NCI-H1092 treated with DMSO at 0.1 percent for 48 hours (cell line): ENCODE measurements around the gene RPE.
A peak's percentile ranks its signal among the peaks of the same experiment; 100 is the strongest.

Source experiments
- DNase-seq: peaks from one replicate; lab custom pipeline; 2025; lab: John Stamatoyannopoulos, UW

RPE gene

DNA sequence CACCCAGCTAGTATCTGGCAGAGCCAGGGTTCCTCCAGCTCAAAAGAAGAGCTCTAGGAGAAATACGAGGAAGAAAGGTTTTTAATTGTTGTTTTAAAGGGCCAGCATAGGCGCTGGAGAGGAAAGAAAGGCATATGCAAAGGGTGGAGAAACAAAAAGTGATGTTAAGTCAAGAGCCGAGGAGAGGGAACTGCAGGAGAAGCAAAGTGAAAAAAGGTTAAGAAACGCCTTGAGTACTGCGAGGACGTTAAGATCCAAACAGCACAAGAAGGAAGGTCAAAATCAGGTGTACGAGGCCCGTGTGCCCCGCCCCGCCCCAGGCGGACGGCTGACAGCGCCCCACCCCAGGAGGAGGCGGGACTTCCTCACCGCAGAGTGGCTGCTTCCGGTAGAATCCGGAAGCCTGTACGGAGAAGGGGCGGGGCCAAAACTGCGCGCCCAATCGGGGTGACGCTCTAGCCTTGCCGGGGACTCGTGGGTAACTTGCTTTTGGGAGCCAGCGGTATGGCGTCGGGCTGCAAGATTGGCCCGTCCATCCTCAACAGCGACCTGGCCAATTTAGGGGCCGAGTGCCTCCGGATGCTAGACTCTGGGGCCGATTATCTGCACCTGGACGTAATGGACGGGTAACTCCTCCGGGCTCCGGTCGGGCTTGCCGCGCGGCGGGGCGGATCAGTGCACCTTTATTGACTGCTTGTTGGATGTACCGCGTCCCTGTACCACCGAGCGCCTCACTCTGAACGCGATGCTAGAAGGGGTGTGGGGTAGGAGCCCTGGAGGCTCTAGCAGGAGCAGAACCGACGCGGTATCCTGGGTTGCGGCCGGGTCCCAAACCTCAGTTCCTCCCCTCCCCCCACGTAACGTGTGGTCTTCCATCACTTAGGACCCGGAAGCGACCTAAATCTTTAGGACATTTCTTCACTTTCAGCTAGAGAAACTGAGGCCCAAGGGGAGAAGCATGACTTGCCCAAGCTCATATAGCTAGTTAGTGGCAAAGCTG lies at the start of gene RPE:
Gene RPE (plus strand): TSS at position 481 of the 1,000 bp plus-strand sequence. CDS start 24 bp downstream, at position 505.
- DNase-seq = peak; percentile 88

DNA sequence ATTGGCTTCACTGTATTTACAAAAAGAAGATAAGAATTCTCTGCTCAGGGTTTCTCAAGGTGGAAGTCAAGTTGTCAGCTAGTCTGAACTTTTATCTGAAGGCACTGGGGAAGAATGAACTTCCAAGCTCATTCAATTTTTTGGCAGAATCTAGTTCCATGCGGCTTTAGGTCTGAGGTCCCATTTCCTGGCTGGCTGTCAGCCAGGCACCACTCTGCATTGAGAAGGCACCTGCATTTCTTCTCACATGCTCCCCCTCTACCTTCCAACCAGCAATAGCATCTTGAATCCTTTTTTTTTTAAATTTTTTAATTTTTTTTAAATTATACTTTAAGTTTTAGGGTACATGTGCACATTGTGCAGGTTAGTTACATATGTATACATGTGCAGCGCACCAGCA lies 46.2 kb upstream of the RPE start:
- DNase-seq = no peak

DNA sequence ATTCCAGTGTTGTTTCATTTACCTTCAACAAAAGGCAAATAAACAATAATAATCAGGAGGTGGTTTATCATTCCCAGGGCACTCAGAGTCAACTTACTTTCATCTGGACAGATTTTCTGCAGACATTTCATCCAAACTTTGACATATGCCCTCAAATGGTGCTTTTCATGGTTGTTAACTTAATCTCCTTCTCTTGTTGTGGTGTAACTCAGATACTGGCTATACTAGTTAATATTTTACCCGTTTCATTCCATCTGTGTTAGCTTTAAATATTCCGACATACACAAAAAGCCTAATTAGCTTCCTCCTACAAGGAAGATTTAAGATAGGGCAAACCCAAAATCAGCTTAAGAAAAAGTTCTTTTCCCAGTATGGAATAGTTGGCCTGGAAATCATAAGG lies 44.4 kb upstream of the RPE start:
- DNase-seq = no peak

DNA sequence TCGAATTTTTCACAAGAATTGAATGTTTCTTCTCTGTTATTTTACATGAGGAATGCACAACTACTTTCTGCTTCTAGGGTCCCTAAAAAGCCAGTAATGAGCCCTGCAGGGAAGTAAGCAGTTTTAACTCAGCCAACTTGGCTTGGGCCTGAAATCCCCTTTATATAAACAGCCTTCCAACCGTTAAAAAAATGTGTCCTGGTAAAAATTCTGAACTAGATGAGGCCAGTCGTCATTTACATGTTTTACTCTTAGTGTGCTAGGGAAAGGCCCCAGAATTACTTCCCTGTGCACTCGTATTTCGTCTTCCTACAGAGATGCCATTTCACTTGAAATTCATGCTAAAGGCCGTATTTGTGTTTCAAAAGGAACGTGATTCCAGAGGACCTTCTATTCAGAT lies 42.4 kb upstream of the RPE start:
- no peak for DNase-seq

DNA sequence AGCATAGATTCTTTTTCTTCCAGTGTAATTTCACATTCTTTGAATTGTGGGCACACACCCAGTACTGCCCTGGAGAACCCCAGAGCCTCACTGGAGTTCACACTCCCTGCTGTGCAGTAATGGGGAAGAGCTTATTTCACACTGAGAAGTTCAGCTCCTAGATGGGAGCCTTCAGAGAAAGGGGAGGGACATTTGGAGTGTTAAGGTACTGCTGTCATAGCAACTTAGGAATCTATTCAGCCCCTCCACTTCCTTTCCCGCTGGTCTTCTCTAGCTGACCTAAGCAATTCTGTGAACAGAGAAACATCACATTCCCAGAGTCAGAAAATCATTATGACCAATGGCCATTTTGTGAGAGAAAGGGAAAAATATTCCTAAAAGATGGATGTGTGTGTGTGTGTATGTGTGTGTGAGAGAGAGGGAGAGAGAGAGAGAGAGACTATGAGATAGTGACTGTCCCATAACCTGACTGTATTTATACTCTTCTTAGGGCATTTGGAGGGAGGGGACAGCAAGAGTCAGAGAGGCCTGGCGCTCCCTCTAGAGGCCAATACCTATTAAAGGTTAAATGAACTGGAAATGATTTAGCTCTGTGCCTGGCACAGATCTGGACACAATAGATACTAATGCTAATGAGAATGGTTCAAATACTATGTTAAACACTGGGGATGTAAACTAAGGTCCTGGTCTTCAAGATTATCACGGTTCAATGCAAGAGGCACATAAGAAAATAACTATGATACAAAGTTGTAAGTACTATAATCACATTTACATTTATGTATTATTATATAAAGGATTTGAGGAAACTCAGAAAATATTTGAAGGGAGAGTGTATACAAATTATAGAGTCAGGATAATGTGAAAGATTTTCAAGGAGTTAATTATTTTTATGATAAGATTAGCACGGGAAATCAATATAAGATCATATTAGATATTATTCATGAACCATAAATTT lies 41.5 kb upstream of the RPE start:
- DNase-seq = peak; percentile 15

DNA sequence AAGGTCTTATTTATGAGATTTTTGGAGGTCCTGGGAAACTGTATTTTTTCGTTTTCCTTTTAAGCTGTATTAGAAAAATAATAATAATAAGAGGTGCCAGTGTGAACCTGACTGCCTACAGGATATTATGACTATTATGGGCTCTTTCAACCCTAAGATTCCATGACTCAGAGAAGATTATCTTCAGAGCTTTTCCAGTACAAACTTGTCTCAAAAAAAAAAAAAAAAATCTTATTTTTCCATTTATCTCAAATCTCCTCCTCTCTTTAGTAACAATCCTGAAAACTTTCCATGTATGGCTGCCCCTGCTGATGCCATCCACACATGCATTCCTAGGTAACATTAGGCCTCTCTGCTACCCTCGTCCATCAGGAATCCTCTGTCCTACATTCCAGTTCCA lies 36.7 kb upstream of the RPE start:
- DNase-seq = no peak

DNA sequence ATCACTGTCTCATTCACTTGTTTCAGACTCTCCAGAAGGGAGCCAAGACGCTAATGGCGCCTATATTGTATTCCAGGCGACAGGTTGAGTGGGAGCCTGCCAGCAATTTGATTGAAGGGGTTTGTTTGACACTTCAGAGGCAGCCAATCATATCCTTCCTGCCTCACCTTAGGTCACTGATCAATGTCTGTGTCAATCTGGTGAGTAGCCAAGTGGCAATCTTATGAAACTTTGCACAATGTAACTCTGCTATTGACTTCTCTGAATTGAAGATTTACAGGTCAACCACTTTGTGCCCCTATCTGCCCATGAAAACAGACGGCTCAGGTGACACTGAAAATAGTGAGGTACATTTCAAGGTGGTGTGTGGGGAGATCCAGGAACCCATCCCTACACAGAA lies 32.7 kb upstream of the RPE start:
- DNase-seq = no peak

DNA sequence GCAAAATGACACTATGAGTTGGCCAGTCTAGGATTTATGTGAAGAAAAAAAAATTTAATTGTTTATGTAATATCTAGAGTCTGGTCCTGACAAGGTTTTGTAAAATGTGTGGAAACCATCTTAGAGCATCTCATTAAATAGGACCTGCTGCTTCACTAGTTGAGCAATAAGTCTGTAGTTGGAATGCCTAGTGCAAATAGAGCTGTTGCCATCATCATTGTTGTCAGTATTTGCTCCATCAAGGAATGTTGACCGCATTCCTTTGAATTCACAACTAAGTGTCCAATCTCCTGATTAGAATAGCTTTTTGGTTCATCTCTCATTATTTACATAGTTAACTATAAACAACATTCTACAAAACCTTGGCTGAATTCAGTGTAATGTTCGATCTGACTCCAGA lies 32.2 kb upstream of the RPE start:
- no peak for DNase-seq

DNA sequence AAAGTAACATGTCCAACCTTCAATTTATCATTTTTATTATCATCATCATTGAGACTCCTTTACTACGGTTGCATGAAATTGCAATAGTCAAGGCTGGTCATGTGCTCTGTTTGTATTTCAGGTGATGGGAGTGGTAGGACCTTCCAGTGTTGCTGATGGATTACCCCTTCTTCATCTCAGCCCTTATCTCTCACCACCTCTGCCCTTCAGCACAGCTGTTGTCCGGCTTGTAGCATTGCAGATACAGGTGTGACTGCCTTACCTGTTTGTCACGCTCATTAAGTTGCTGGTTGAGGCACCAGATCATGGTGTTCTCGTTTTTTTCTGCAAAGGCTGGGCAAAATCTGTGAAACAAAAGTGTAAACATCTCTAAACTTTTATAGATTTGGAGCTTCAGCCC lies 31.7 kb upstream of the RPE start:
- no peak for DNase-seq

DNA sequence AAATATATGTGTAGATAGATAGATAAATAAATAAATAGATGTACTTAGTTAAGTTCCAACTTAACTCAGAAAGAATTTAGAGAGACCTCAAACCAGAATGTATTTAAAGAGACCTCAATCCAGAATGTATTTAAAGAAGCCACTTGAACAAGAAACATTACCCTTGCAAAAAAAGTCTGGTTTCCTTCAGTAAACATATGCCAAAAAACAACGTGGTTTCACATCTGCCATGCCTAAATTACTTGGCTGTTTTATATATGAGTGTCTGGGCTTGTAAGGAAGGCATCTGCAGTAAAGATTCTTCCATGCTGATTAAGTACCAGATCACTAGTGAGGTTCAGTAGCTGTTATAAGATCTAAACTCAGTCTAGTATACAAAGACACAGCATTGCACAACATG lies 29.1 kb upstream of the RPE start:
- DNase-seq = no peak

DNA sequence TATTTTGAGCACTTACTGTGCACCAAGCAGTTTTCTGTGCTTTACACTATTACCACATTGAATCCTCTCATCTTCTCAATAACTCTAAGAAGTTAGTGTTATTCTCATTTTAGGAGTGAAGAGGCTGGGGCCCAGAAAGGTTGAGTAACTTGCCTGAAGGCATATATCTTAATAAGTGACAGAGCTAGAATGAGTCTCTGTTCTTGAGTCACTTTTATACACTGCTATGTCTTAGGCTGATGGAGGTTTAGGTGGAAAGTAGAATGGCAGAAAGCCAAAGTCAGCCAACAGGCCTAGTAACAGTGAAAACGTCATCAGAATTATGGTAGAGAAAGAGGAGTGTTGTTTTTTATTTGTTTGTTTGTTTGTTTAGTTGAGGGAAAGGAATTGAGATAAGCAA lies 27.9 kb upstream of the RPE start:
- DNase-seq = no peak

DNA sequence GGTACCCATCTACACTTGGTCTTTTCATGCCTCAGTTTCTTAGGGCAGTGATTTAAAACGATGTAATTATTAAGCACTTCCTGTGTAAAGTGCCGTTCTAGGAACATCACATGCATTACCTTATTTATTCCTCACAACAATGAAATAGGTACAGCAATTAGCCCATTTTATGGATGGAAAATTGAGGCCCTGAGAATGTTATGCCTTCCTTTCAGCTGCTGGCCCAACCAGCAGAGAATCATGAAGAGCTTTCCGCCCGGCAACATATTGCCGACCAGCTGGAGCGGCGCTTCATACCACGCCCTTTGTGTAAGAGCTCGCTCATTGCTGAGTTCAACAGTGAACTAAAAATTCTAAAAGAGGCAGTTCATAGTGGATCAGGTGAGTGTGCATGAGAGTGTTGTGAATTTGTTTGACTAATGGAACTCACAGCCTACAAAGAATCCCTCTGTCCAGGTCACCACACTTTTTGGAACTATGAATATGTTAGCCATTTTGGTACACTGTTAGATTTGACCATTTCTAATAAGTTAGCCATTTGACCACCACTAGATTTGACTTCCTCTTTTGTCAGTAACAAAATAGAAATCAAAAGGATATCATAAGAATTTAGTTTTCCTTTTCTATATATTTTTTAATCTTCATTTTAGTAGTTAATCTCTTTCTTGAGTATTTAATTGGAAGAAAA lies 25.6 kb upstream of the RPE start:
- DNase-seq = no peak

DNA sequence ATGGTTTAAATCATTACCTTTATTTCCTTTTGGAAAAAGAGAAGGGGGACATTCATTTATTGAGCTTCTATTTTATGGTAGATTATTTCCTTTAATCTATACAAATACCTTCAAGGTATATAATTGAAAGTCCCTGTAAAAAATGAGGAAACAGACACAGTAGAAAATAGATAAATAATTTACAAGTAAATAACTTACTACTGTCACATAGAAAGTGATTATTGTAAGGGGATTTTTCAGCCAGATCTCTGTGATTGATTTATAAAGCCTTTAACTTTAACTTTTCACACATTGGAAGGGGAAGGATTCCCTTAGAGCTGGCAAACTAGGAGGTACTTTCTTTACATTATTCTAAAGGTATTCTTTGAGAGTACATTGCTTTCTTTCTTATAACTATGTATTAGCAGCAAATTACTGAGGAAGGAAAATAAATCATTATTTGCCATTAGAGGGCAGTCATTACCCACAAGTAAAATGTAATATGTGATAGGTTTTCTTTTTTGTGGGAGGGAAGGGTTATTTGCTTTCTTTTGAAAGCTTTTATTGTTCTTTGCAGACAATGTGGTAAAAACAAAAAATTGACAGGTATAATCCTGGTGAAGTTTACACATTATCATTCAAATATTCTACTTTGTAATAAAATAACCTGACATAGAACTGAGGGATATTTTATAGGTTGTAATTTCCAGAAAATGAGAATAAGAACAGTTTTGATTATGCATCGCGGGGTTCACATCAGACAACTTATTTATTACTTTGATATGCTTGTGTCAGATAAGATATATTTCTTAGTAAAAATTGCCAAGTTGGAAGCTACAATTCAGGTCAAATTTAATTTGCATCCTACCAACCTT lies 24.8 kb upstream of the RPE start:
- DNase-seq = no peak

DNA sequence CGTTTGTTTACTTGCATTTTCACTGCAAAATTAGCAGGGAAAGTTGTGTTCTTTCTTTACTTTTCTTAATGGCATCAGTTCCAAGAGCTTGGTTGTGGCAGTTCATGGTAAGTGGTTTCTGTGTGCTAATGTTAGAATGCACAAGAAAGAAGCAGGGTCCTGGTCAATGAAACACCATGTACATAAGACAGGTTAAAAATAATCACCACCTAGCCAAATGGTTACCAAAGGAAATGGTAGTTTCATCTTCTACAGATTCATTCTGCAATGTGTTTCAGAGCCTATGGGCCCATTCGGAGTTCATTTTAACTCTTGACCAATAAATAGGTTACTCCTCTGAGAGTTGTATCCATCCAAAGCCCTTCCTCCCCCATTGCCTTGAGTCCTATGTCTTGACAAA lies 18.1 kb upstream of the RPE start:
- no peak for DNase-seq

DNA sequence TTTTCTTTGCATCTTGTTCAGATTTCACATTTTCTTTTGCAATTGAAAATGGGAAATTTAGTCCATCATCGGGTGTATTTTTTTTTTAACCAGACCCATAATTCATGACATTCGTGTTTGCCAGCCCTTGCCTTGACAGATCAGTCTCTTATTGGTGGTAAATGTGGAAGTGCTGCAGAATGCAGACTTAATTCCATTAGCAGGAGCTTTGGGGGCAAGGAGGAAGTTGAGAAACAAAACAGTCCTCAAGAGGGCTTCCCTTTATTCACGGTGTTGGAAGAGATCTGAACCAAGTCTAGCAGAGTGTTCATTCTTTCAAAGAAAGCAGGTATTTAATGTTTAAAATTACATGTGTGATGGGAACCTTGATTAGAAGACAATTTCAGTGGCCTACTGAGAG lies 16.6 kb upstream of the RPE start:
- no peak for DNase-seq

DNA sequence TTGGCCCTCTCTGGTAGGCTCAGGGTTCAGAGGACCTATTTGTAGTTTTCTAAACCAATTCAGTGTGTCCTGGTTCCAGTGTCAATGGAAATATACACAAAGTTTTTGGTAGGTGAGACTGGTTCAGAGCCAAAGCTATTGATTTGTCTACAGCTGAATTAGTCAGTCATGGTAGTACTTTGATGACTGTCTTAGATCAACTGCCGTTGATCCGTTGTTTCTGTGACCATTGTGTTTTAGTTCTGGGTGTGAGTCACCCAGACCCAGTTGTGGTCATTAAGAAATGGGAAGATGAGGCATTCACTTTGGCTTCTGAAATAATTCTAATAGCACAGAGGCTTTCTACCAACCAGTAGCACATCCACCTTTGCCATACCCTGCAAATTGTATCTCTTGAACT lies 16.0 kb upstream of the RPE start:
- DNase-seq = no peak

DNA sequence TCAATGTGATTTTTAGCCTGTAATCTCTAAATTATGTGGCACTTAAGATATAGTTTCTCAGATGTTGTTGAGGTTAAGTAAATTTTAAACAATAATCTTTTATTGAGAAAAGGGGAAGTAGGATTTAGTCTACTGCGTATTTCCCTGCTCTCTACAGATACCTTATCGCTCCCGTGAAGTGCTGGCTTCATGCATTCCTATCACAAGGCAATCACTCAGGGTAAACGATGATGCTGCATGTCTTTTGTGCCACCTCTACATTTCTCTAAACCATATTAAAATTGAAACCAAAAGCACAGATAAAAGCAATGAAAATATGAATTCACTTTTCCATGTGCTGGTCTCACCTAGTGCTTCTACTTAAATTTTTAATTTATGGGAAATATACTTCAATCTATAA lies 14.4 kb upstream of the RPE start:
- DNase-seq = no peak

DNA sequence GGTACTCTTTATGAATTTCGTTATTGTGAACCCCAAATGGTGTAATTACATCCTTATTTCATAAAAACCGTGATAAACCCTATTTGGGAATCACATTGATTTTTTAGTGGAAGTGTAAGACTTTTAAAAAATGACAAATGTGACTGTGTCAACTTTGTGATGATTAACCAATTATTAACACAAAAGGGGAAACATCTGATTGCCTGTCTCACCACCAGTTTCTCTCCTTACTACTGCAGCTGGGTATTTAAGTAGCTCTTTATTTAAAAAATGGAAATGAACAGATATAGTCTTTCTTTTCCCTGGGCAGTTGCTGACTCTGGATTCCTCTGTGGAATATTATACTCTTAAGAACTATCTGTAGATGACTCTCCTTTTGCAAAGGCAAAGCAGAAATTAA lies 11.6 kb upstream of the RPE start:
- no peak for DNase-seq

DNA sequence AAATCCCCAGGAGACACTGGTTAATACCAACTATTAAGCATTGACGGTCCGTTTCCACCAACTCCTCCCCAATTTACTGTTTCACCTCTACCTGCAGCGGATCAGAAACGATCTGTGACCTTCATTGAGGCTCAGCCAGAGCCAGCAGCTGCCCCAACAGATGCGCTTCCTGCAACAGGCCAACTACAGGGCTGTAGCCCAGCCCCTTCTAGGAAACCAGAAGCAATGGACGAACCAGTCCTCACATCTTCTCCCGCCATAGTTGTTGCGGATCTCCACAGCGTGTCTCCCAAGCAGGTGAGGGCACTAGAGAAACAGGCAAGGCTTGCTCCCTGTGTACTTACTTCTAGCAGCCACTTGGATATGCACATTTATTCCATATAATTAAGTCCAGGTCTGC lies 8.5 kb upstream of the RPE start:
- DNase-seq = no peak

DNA sequence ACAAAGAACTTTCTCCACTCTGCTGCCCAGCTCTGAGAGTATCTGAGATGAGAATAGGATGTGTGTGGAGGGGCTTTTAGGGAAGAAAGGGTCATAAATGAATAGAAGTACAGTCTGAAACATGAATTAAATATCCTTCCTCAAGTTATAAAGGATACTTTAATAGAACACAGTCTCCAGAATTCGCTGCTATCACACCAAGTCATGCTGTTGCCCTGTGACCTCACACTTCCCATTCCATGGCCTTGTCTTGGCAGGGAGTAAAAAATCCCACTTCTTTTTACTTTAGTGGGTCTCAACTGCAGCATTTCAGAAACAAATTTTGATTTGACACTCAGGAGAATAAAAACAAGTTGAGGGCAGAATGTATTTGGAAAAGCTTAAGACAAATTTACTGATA lies 3.8 kb upstream of the RPE start:
- no peak for DNase-seq
